Stimulated activated CD8-positive, alpha-beta memory T cell treated with anti-CD3 and anti-CD28 coated beads, Interleukin-15, amount 100 ng/mL, for 24 hours (primary cell): ENCODE measurements around the gene FIGNL2.

Experiments used
- DNase-seq: peaks from one replicate; pipeline ENCODE4 v3.0.0-alpha.2; 2020; ENCODE audit warnings: low read depth

Gene FIGNL2

GRCh38 chr12:51855586-51856428 lies 7.3 kb upstream of the FIGNL2 start:
- DNase-seq: no peak

DNA sequence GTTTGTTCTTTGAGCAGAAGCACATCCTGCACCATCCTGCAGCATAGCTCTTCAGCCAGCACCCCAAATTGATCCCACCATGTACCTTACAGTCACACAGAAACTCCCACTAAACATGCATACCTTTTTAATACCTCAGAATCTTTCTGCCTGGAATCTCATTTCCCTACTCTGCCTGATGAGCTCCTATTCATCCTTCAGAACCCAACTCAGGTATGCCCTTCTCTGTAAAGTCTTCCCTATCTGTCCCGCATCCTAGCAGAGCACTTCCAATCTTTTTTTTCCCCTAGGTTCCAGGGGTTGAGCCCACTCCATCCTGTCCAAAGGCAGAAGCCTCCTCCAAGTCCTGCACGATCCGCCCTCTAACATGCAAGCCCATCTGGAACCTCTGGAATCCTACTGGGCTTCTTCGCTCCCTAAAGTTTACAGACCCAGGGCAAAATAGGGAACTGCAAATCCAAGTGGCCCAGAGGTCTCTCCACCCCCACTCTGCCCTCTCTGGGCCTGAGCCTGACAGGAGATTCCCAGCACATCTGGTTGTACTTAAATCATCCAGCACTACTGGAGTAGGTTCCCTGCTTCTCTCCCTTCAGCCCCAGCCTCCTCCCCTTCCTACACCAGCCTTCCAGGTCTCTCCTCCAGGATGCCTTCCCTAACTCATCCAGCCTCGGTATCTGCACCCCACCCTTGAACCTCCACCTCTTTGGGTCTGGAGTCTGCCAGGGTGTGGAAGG lies 4.1 kb upstream of the FIGNL2 start:
- no peak for DNase-seq

GRCh38 chr12:51851413-51852124 lies 3.1 kb upstream of the FIGNL2 start:
- DNase-seq: no peak

GRCh38 chr12:51850965-51851299 lies 2.4 kb upstream of the FIGNL2 start:
- no peak for DNase-seq

GRCh38 chr12:51850081-51850964 lies 1.8 kb upstream of the FIGNL2 start:
- DNase-seq: no peak

GRCh38 chr12:51848841-51849735 lies 570 bp upstream of the FIGNL2 start:
- no peak for DNase-seq

- no peak for DNase-seq
Observed at GRCh38 chr12:51847643-51848325, 734 bp downstream of the FIGNL2 start.

DNA sequence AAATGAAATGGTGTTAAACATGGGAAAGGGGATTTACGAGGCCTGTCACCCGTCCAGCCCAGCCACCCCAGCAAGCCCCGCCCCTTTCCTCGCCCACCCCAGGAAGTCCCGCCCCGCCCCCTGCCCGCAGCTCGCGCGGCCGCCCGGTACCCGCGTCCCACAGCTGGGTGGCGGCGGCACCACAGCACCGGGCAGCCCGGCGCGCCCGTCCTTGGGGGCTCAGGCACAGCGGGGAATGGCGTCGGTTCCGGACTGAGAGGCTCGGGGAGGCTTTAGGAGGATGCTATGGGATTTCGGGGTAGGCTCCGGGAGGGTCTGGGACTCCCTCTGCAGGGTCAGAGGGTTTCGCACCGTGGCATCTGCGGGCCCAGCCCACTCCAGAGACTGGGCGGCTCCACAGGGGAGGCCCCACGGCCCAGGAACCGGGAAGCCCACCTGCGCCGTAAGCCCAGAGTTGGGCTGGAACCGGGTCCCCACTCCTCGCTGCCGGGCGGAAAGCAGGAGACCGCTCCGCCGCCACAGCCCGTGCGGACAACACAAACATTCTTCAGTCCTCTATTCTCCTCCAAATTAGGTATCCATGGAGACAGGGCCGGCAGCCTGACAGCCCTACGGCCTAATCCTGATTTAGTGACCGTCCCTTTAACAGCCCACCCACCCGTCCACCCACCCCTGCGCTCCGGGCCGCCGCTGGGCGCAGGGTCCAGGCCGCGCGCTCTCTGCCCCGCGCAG lies 1.4 kb downstream of the FIGNL2 start:
- DNase-seq: peak; percentile 25

- DNase-seq: no peak
Observed at GRCh38 chr12:51846271-51846691, 2.2 kb downstream of the FIGNL2 start.

DNA sequence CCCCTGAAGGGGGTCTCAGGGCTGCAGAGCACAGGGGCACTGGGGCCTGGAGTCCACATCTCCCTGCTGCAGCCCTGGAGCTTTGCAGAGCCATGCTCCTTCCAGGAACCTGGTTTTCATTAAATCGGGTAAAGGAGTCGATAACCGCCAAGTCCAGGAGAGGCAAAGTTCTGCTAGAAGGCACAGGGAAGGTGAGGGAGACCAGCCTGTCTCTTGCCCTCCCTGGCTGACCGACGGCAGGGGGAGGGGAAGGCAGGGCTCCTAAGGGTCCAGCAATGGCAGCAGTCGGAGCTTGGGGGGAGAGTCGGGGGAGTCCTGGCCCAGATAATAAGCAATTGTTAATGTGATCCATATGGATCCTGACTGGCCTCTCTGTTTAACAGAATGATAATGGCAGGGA lies 3.0 kb downstream of the FIGNL2 start:
- DNase-seq: no peak

GRCh38 chr12:51844854-51845253 lies 3.7 kb downstream of the FIGNL2 start:
- DNase-seq: no peak

- no peak for DNase-seq
Observed at GRCh38 chr12:51841727-51842126, 6.8 kb downstream of the FIGNL2 start.

DNA sequence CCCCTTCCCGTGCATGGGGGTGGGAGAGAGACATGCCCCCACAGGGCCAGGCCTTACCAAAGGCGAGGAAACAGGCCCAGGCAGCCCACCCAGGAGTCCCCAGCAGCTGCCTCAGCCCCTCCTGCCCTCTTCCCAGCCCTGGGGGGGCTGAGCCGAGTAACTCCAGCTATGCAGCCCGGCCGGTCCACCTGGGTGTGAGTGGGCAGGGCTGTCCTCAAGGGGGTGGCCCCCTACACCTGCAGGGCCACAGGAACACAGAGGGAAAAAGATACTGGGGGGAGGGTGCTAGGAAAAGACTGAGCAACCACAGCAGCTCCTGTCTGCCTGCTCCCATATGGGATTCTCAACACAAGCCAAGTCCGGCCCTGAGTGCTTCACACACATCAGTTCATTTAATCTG lies 7.6 kb downstream of the FIGNL2 start:
- DNase-seq: no peak

- no peak for DNase-seq
Observed at GRCh38 chr12:51839310-51839947, 9.1 kb downstream of the FIGNL2 start.

GRCh38 chr12:51838762-51839161 lies 9.8 kb downstream of the FIGNL2 start:
- no peak for DNase-seq

GRCh38 chr12:51838036-51838435 lies 10.5 kb downstream of the FIGNL2 start:
- DNase-seq: no peak

GRCh38 chr12:51837286-51837685 lies 11.2 kb downstream of the FIGNL2 start:
- no peak for DNase-seq

GRCh38 chr12:51836827-51837173 lies 11.7 kb downstream of the FIGNL2 start:
- DNase-seq: no peak
